ENCODE results near the gene MLC1. TPM values are rescaled to one million over a fixed set of nuclear protein-coding genes. Genes with fewer than 3 reads are reported as not detected.
A peak's percentile ranks its signal among the peaks of the same experiment; 100 is the strongest.

The MLC1 gene
- total RNA-seq, 1 donor from 2014 or later = not detected

- no peak overlapping the region for H3K4me3 ChIP-seq
- H3K9me3 ChIP-seq (ENCODE audit: low read depth) = no peaks in the 10 kb centered on the region
- H3K9me3 Mint-ChIP-seq = peaks cover 6% of the 10 kb centered on the region
- no peaks in the 10 kb centered on the region for H3K36me3 ChIP-seq
- peaks cover 7% of the 10 kb centered on the region for H3K4me1 Mint-ChIP-seq
- H3K9ac ChIP-seq = no peak overlapping the region
- H3K27me3 ChIP-seq = no peaks in the 10 kb centered on the region
- no peak for TF ChIP-seq EZH2 (IDR thresholded peaks at IDR 0.05)
- TF ChIP-seq, protein P1, sequence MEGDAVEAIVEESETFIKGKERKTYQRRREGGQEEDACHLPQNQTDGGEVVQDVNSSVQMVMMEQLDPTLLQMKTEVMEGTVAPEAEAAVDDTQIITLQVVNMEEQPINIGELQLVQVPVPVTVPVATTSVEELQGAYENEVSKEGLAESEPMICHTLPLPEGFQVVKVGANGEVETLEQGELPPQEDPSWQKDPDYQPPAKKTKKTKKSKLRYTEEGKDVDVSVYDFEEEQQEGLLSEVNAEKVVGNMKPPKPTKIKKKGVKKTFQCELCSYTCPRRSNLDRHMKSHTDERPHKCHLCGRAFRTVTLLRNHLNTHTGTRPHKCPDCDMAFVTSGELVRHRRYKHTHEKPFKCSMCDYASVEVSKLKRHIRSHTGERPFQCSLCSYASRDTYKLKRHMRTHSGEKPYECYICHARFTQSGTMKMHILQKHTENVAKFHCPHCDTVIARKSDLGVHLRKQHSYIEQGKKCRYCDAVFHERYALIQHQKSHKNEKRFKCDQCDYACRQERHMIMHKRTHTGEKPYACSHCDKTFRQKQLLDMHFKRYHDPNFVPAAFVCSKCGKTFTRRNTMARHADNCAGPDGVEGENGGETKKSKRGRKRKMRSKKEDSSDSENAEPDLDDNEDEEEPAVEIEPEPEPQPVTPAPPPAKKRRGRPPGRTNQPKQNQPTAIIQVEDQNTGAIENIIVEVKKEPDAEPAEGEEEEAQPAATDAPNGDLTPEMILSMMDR (IDR thresholded peaks at IDR 0.05) = no peak
- TF ChIP-seq EZH2phosphoT487 (IDR thresholded peaks at IDR 0.05) = no peak
- no peaks in the 10 kb centered on the region for H3F3A ChIP-seq (ENCODE audit: low read depth)
- H4K20me1 ChIP-seq (ENCODE audit: low read depth) = no peaks in the 10 kb centered on the region
- no peak overlapping the region for H3K4me3 Mint-ChIP-seq
- no peak overlapping the region for H3K4me2 ChIP-seq
- H3K36me3 Mint-ChIP-seq = no peaks in the 10 kb centered on the region
- no peaks in the 10 kb centered on the region for H3K4me1 ChIP-seq
- peaks cover 4% of the 10 kb centered on the region for H3K27me3 Mint-ChIP-seq (ENCODE audit: insufficient read depth, low read depth)
- no peaks in the 10 kb centered on the region for H3K79me2 ChIP-seq (ENCODE audit: low read depth)
- DNase-seq (ENCODE audit: low spot score) = no peak
- H2AFZ ChIP-seq (replicated peaks) = no peak overlapping the region
- H3K27ac Mint-ChIP-seq = no peak overlapping the region
- no peak overlapping the region for H3K27ac ChIP-seq
Observed at GRCh38 chr22:50129121-50129736, 44.0 kb upstream of the MLC1 start.

DNA sequence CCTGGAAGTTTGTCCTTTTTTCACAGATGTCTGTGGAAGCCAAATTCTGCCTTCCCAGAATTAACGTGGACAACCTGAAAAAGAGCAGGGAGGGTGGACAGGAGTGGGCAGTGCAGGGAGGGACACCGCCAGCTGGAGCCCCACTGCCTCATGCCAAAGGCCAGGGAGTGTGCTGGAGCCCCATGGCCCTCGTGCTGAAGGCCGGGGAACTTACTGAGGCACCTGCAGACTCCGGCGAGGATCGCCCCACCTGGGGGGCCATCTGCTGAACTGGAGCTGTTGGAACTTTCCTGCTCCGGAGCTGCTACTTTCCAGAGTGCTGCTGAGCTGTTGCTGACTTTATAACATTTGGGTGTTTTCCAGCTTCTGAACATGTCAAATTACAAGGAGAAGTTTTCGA is 39.8 kb upstream of the MLC1 start:
- no peaks in the 10 kb centered on the region for H3K79me2 ChIP-seq (ENCODE audit: low read depth)
- no peaks in the 10 kb centered on the region for H3K4me1 ChIP-seq
- H3K9ac ChIP-seq = no peak overlapping the region
- no peak overlapping the region for H3K4me3 ChIP-seq
- peaks cover 7% of the 10 kb centered on the region for H3K4me1 Mint-ChIP-seq
- TF ChIP-seq, protein P1 (IDR thresholded peaks at IDR 0.05) = no peak
- no peak for TF ChIP-seq EZH2 (IDR thresholded peaks at IDR 0.05)
- no peak for TF ChIP-seq EZH2phosphoT487 (IDR thresholded peaks at IDR 0.05)
- no peak overlapping the region for H3K27ac Mint-ChIP-seq
- no peak overlapping the region for H3K4me3 Mint-ChIP-seq
- DNase-seq (ENCODE audit: low spot score) = no peak
- no peaks in the 10 kb centered on the region for H3K36me3 Mint-ChIP-seq
- no peak overlapping the region for H3K27ac ChIP-seq
- H3K9me3 ChIP-seq (ENCODE audit: low read depth) = no peaks in the 10 kb centered on the region
- no peaks in the 10 kb centered on the region for H3K27me3 ChIP-seq
- no peaks in the 10 kb centered on the region for H3F3A ChIP-seq (ENCODE audit: low read depth)
- H3K9me3 Mint-ChIP-seq = peaks cover 22% of the 10 kb centered on the region
- no peak overlapping the region for H3K4me2 ChIP-seq
- no peaks in the 10 kb centered on the region for H3K36me3 ChIP-seq
- no peaks in the 10 kb centered on the region for H4K20me1 ChIP-seq (ENCODE audit: low read depth)
- H3K27me3 Mint-ChIP-seq (ENCODE audit: insufficient read depth, low read depth) = peaks cover 4% of the 10 kb centered on the region
- H2AFZ ChIP-seq (replicated peaks) = no peak overlapping the region

DNA sequence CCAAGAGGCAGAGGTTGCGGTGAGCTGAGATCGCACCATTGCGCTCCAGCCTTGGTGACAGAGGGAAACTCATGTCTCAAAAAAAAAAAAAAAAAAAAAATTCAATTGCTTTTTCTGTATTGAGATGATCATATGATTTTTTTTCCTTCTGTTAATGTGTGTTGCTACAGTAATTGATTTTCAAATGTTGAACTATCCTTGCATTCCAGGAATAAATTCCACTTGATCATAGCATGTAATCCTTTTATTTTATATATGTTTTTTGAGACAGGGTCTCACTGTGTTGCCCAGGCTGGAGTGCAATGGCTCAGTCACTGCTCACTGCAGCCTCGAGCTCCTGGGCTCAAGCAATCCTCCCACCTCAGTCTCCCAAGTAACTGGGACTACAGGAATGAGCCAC is 37.9 kb upstream of the MLC1 start:
- Mint-ChIP-seq H3K9me3 (peaks cover 22% of the 10 kb centered on the region), H3K36me3 (no peaks in the 10 kb centered on the region), H3K4me3 (peak overlapping the region; percentile 57), H3K27ac (no peak overlapping the region), H3K4me1 (peaks cover 10% of the 10 kb centered on the region), H3K27me3 (ENCODE audit: insufficient read depth, low read depth) (peaks cover 4% of the 10 kb centered on the region)
- Histone ChIP-seq H3K4me2 (no peak overlapping the region), H3K9me3 (ENCODE audit: low read depth) (no peaks in the 10 kb centered on the region), H3K36me3 (no peaks in the 10 kb centered on the region), H3K9ac (no peak overlapping the region), H3K79me2 (ENCODE audit: low read depth) (no peaks in the 10 kb centered on the region), H3K4me3 (no peak overlapping the region), H3K27me3 (no peaks in the 10 kb centered on the region), H4K20me1 (ENCODE audit: low read depth) (no peaks in the 10 kb centered on the region), H3K27ac (no peak overlapping the region), H3F3A (ENCODE audit: low read depth) (no peaks in the 10 kb centered on the region), H3K4me1 (no peaks in the 10 kb centered on the region), H2AFZ (replicated peaks) (no peak overlapping the region)
- TF ChIP-seq EZH2 (IDR thresholded peaks at IDR 0.05) = no peak
- no peak for TF ChIP-seq EZH2phosphoT487 (IDR thresholded peaks at IDR 0.05)
- TF ChIP-seq, protein P1 (IDR thresholded peaks at IDR 0.05) = no peak
- no peak for DNase-seq (ENCODE audit: low spot score)

All from neural progenitor cell (in vitro differentiated cells).